SU-DHL-6 (cell line): Measurements from ENCODE around the gene NPHS1.

Experiments
- H2AFZ ChIP-seq: fragments of 200-600 bp; sonication (generic); 2 replicates; pipeline ENCODE4 v1.6.1; 2014; ENCODE audit warnings: low read depth, mild to moderate bottlenecking, moderate library complexity, mixed read lengths, antibody characterized with exemption, low read length; ENCODE audit not compliant: severe bottlenecking
- H3F3A ChIP-seq: fragments of 200-600 bp; shearing (Covaris generic); 2 replicates; pipeline ENCODE4 v1.6.0; 2016; ENCODE audit warnings: antibody characterized with exemption, mild to moderate bottlenecking; ENCODE audit not compliant: insufficient read depth
- H3K27ac ChIP-seq: fragments of 200-600 bp; sonication (generic); 2 replicates; pipeline ENCODE4 v1.5.1; 2016; ENCODE audit warnings: low read depth, mild to moderate bottlenecking, low read length, moderate library complexity, mixed read lengths
- H3K27me3 ChIP-seq: fragments of 200-600 bp; sonication (generic), shearing (Covaris generic); 2 replicates; pipeline ENCODE4 v1.6.0; 2014; ENCODE audit warnings: mild to moderate bottlenecking, low read length
- H3K36me3 ChIP-seq: fragments of 200-600 bp; sonication (generic); 2 replicates; pipeline ENCODE4 v1.6.1; 2014; ENCODE audit warnings: mild to moderate bottlenecking, low read length, mixed read lengths
- H3K4me2 ChIP-seq: fragments of 300-600, 200-600 bp; shearing (Covaris generic), sonication (generic); 2 replicates; pipeline ENCODE4 v1.6.0; 2014; ENCODE audit warnings: low read length, low read depth, mild to moderate bottlenecking; ENCODE audit not compliant: poor library complexity, severe bottlenecking
- H3K4me3 ChIP-seq: fragments of 200-600 bp; sonication (generic); 2 replicates; pipeline ENCODE4 v1.5.1; 2014; ENCODE audit warnings: antibody characterized with exemption, low read length, mild to moderate bottlenecking, mixed read lengths; ENCODE audit not compliant: insufficient read depth, poor library complexity, severe bottlenecking
- H3K79me2 ChIP-seq: fragments of 200-600 bp; sonication (generic); 2 replicates; pipeline ENCODE4 v1.6.1; 2014; ENCODE audit warnings: mild to moderate bottlenecking, low read length, moderate library complexity; ENCODE audit not compliant: insufficient read depth
- H3K9ac ChIP-seq: fragments of 200-600 bp; sonication (generic); 2 replicates; pipeline ENCODE4 v1.7.0; 2014; ENCODE audit warnings: mild to moderate bottlenecking, low read length
- H3K9me2 ChIP-seq: fragments of 200-600 bp; sonication (generic); replicated peaks from 2 replicates; pipeline ENCODE4 v1.6.1; 2014; ENCODE audit warnings: low read length; ENCODE audit not compliant: insufficient read depth
- H3K9me3 ChIP-seq: fragments of 200-600 bp; sonication (generic); 2 replicates; pipeline ENCODE4 v1.6.1; 2014; ENCODE audit warnings: low read length, mixed read lengths; ENCODE audit not compliant: insufficient read depth
- H4K20me1 ChIP-seq: fragments of 200-600 bp; sonication (generic); 2 replicates; pipeline ENCODE4 v1.6.1; 2014; ENCODE audit warnings: low read depth, mild to moderate bottlenecking, antibody characterized with exemption, low read length, moderate library complexity, mixed read lengths
- CTCF ChIP-seq: fragments of 200-600 bp; sonication (generic); IDR thresholded peaks from one replicate; pipeline ENCODE4 v1.5.1; 2017; ENCODE audit warnings: antibody characterized with exemption, mild to moderate bottlenecking, low read length, moderate library complexity; ENCODE audit not compliant: insufficient read depth, poor library complexity, severe bottlenecking
- EZH2phosphoT487 ChIP-seq: fragments of 200-600 bp; sonication (generic), shearing (Covaris generic); conservative IDR thresholded peaks from 2 replicates; pipeline ENCODE4 v1.6.1; 2018; ENCODE audit warnings: mild to moderate bottlenecking, antibody characterized with exemption, low read length, moderate library complexity, mixed read lengths

The NPHS1 gene

DNA sequence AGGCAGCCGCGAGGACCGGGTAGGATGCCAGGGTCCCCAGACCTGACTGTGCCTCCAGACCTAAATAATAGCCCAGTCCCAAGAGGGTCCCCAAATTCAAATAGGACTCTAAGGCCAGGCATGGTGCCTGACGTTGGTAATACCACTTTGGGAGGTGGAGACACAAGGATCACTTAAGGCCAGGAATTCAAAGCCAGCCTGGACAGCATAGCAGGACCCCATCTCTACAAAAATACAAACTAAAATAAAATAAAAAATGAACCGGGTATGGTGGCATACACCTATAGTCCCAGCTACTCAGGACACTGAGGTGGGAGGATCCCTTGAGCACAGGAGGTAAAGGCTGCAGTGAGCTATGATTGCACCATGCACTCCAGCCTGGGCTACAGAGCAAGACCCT is 10.7 kb upstream of the NPHS1 start:
- Histone ChIP-seq H4K20me1 (no peaks in the 10 kb centered on the region), H2AFZ (no peak overlapping the region), H3K36me3 (no peaks in the 10 kb centered on the region), H3K27me3 (no peaks in the 10 kb centered on the region), H3K4me2 (no peak overlapping the region), H3K79me2 (no peaks in the 10 kb centered on the region), H3K4me3 (no peak overlapping the region), H3K9ac (no peak overlapping the region), H3K9me2 (no peaks in the 10 kb centered on the region), H3K27ac (no peak overlapping the region), H3F3A (no peaks in the 10 kb centered on the region), H3K9me3 (no peaks in the 10 kb centered on the region)
- TF ChIP-seq CTCF (no peak), EZH2phosphoT487 (no peak)

GRCh38 chr19:35862528-35862927 is 10.2 kb upstream of the NPHS1 start:
- Histone ChIP-seq H4K20me1 (no peaks in the 10 kb centered on the region), H3F3A (no peaks in the 10 kb centered on the region), H3K36me3 (no peaks in the 10 kb centered on the region), H3K79me2 (no peaks in the 10 kb centered on the region), H3K4me3 (no peak overlapping the region), H3K9me3 (no peaks in the 10 kb centered on the region), H3K9ac (no peak overlapping the region), H3K9me2 (no peaks in the 10 kb centered on the region), H3K4me2 (no peak overlapping the region), H3K27ac (no peak overlapping the region), H3K27me3 (no peaks in the 10 kb centered on the region), H2AFZ (no peak overlapping the region)
- TF ChIP-seq EZH2phosphoT487 (no peak), CTCF (no peak)

GRCh38 chr19:35861640-35862160 is 9.4 kb upstream of the NPHS1 start:
- no peak overlapping the region for H3K9ac ChIP-seq
- H3K27me3 ChIP-seq, result no peaks in the 10 kb centered on the region

More at GRCh38 chr19:35861640-35862160, 9.4 kb upstream of the NPHS1 start:
- Histone ChIP-seq H3K27ac (no peak overlapping the region), H3K4me3 (no peak overlapping the region), H3K9me3 (no peaks in the 10 kb centered on the region), H2AFZ (no peak overlapping the region), H4K20me1 (no peaks in the 10 kb centered on the region), H3K79me2 (no peaks in the 10 kb centered on the region), H3K9me2 (no peaks in the 10 kb centered on the region), H3K4me2 (no peak overlapping the region), H3K36me3 (no peaks in the 10 kb centered on the region), H3F3A (no peaks in the 10 kb centered on the region)
- TF ChIP-seq CTCF, result no peak
- TF ChIP-seq EZH2phosphoT487, result no peak
